Ishikawa (cell line): ENCODE results near the gene PACS1.

Source experiments
- CEBPB ChIP-seq: IDR thresholded peaks from 2 replicates; pipeline ENCODE4 v1.6.1; 2012
- CREB1 ChIP-seq: IDR thresholded peaks from 2 replicates; pipeline ENCODE4 v1.6.1; 2012; ENCODE audit warnings: low read depth
- EGR1 ChIP-seq: IDR thresholded peaks from 2 replicates; pipeline ENCODE4 v1.6.1; 2012
- EP300 ChIP-seq: IDR thresholded peaks from 2 replicates; pipeline ENCODE4 v1.6.1; 2012; ENCODE audit warnings: borderline replicate concordance
- FOXM1 ChIP-seq: IDR thresholded peaks from 2 replicates; pipeline ENCODE4 v1.6.1; 2012; ENCODE audit warnings: low read depth, borderline replicate concordance
- MAX ChIP-seq: IDR thresholded peaks from 2 replicates; pipeline ENCODE4 v1.6.1; 2012
- NFIC ChIP-seq: IDR thresholded peaks from 2 replicates; pipeline ENCODE4 v1.6.1; 2012
- RAD21 ChIP-seq: IDR thresholded peaks from 2 replicates; pipeline ENCODE4 v1.6.1; 2012; ENCODE audit warnings: low read depth
- TAF1 ChIP-seq: IDR thresholded peaks from 2 replicates; pipeline ENCODE4 v1.6.1; 2012; ENCODE audit warnings: low read depth, mild to moderate bottlenecking
- TCF12 ChIP-seq: IDR thresholded peaks from 2 replicates; pipeline ENCODE4 v1.6.1; 2012; ENCODE audit warnings: low read depth
- USF1 ChIP-seq: IDR thresholded peaks from 2 replicates; pipeline ENCODE4 v1.6.1; 2012
- YY1 ChIP-seq: IDR thresholded peaks from 2 replicates; pipeline ENCODE4 v1.6.1; 2012; ENCODE audit warnings: low read depth
- TF ChIP-seq, protein P1 (sequence below): IDR thresholded peaks from 2 replicates; pipeline ENCODE4 v1.6.1; 2012; ENCODE audit warnings: low read depth, mild to moderate bottlenecking

GRCh38 chr11:66283461-66284105, 213.5 kb downstream of the PACS1 start:
- no peak for TF ChIP-seq YY1
- no peak for TF ChIP-seq EP300
- TF ChIP-seq USF1 = no peak
- no peak for TF ChIP-seq MAX
- TF ChIP-seq, protein P1, sequence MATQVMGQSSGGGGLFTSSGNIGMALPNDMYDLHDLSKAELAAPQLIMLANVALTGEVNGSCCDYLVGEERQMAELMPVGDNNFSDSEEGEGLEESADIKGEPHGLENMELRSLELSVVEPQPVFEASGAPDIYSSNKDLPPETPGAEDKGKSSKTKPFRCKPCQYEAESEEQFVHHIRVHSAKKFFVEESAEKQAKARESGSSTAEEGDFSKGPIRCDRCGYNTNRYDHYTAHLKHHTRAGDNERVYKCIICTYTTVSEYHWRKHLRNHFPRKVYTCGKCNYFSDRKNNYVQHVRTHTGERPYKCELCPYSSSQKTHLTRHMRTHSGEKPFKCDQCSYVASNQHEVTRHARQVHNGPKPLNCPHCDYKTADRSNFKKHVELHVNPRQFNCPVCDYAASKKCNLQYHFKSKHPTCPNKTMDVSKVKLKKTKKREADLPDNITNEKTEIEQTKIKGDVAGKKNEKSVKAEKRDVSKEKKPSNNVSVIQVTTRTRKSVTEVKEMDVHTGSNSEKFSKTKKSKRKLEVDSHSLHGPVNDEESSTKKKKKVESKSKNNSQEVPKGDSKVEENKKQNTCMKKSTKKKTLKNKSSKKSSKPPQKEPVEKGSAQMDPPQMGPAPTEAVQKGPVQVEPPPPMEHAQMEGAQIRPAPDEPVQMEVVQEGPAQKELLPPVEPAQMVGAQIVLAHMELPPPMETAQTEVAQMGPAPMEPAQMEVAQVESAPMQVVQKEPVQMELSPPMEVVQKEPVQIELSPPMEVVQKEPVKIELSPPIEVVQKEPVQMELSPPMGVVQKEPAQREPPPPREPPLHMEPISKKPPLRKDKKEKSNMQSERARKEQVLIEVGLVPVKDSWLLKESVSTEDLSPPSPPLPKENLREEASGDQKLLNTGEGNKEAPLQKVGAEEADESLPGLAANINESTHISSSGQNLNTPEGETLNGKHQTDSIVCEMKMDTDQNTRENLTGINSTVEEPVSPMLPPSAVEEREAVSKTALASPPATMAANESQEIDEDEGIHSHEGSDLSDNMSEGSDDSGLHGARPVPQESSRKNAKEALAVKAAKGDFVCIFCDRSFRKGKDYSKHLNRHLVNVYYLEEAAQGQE = no peak
- TF ChIP-seq CEBPB = no peak
- no peak for TF ChIP-seq FOXM1
- TF ChIP-seq NFIC = no peak
- TF ChIP-seq TAF1 = no peak
- TF ChIP-seq RAD21 = no peak
- TF ChIP-seq EGR1 = no peak
- no peak for TF ChIP-seq TCF12
- no peak for TF ChIP-seq CREB1
